ENCODE results near the gene BTBD9.
"Not testable (repeated sequence)": the region's sequence is repeated elsewhere in the genome, so short reads cannot be mapped to it uniquely, and the experiment has no call there.

Gene BTBD9

GRCh38 chr6:38136547-38136946, 503.2 kb downstream of the BTBD9 start:
- no peak for FAIRE-seq

GRCh38 chr6:38134704-38135088, 505.0 kb downstream of the BTBD9 start:
- no peak for FAIRE-seq

- no peak for FAIRE-seq
Measured at GRCh38 chr6:38133932-38134703, 505.6 kb downstream of the BTBD9 start.

- FAIRE-seq, result no peak
Measured at GRCh38 chr6:38131527-38131965, 508.2 kb downstream of the BTBD9 start.

GRCh38 chr6:38127284-38127683, 512.4 kb downstream of the BTBD9 start:
- no peak for FAIRE-seq

GRCh38 chr6:38124224-38124926, 515.4 kb downstream of the BTBD9 start:
- not testable (repeated sequence) for FAIRE-seq

- FAIRE-seq, result no peak
Measured at GRCh38 chr6:38119516-38119915, 520.2 kb downstream of the BTBD9 start.

GRCh38 chr6:38118791-38119365, 520.9 kb downstream of the BTBD9 start:
- no peak for FAIRE-seq

Measured in colon (tissue), 2 donors.